ENCODE data around the gene CLPTM1L.
A peak's percentile ranks its signal among the peaks of the same experiment; 100 is the strongest.

Gene CLPTM1L

DNA sequence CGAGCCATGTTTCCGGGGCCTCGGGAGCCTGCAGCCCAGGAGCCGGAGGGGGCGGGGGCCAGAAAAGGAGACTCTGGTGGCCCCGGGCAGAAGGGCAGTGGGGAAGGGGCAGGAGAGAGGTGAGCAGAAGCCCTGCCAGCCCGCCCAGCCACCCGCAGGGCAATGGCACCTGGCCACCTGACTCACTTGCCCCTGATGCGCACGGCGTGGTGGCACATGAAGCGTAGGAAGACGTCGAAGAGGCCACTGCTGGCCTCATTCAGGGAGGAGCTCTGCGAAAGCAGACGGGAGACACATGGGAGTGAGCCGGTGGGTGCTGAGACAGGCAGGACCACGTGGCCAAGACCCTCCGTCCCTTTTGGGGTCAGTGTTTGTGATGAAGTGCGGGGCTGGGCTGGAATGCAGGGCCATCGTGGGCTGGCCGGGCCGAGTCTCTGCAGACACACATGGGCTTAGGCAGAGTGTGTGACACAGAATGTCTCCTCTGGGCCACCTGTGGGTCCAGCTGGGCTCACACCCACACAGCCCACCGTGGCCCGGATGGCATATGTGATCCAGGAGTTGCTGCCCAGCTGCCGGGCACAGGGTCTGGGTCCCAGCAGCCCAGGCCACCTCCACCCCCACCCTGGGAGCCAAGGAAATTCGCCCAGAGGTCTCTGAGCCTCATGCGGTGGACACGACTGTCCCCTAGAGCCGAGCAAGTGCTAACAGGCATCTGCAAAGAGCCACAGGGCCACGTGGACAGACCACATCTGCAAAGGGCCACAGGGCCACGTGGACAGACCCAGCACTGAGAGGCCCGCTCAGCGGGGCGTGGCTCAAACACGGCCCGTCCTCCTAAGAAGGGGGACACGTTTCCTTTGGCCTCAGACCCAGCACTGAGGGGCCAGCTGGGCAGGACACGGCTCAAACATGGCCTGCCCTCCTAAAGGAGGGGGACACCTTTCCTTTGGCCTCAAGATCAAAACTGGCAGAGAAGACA is 73.7 kb downstream of the CLPTM1L start:
- Mint-ChIP-seq H3K4me1 (no peaks in the 10 kb centered on the region), H3K27me3 (no peaks in the 10 kb centered on the region), H3K4me3 (no peak overlapping the region), H3K27ac (no peak overlapping the region), H3K36me3 (no peaks in the 10 kb centered on the region), H3K9me3 (no peaks in the 10 kb centered on the region)
- ATAC-seq: peak; percentile 35

DNA sequence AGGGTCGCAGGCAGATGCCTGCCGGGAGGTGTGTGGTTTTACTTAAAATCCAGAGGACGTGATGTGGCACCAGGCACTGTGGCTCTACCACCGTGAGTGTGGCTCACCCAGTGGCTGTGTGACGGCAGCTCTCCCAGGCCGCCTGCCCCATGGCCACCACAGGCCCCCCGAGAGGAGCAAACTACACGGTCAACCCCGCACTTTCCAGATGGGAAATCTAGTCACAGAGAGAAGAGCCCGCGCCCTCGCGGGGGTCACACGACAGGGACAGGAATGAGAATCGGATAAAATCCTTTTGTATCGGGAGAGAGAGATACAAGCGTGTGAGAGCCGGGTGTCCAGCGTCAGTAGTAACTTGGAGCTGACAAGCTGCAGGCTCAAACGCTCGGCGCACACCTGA is 74.5 kb downstream of the CLPTM1L start:
- ATAC-seq: no peak
- Mint-ChIP-seq H3K4me3 (no peak overlapping the region), H3K36me3 (no peaks in the 10 kb centered on the region), H3K4me1 (no peaks in the 10 kb centered on the region), H3K27ac (no peak overlapping the region), H3K9me3 (no peaks in the 10 kb centered on the region), H3K27me3 (no peaks in the 10 kb centered on the region)

DNA sequence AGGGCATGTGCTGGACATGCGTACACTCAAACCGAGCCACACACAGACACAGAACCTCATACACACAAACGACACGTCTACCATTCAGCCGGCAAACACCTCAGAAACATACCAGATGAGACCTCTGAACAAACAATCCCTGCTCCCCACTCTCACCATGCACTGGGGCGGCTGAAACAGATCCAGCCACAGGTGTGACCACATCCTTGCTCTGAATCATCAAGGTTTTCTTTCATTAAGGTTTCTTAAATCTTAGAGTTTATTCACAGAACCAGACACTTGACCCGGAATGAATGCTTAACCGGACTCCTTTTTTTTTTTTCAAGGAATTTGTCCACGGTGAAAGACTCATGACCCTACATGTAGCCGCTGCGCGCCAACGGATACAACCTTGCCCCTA is 76.2 kb downstream of the CLPTM1L start:
- H3K4me3 Mint-ChIP-seq: no peak overlapping the region
- H3K36me3 Mint-ChIP-seq: no peaks in the 10 kb centered on the region
- H3K27ac Mint-ChIP-seq: no peak overlapping the region
- ATAC-seq: no peak
- no peaks in the 10 kb centered on the region for H3K9me3 Mint-ChIP-seq
- H3K27me3 Mint-ChIP-seq: no peaks in the 10 kb centered on the region
- no peaks in the 10 kb centered on the region for H3K4me1 Mint-ChIP-seq

DNA sequence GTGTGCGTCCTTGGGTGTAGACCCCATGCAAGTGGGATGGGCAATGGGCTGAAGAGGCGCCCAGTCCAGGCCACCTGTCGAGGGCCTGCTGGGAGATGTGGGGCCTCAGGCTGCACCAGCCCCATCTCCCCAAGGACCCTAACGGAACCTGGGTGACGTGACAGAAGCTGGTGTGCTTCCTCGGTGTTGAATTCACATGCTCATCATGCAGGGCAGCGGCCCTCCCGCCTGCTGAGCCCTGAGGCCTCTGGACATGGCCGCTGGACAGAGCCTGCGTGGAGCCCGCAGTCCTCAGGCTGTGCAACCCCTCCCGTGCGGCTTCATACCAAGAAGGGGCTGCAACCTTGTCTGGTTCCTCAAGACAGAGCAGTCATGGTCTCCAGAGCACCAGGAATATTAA is 76.8 kb downstream of the CLPTM1L start:
- no peak overlapping the region for H3K27ac Mint-ChIP-seq
- no peak overlapping the region for H3K4me3 Mint-ChIP-seq
- H3K36me3 Mint-ChIP-seq: no peaks in the 10 kb centered on the region
- no peak for ATAC-seq
- H3K27me3 Mint-ChIP-seq: no peaks in the 10 kb centered on the region
- no peaks in the 10 kb centered on the region for H3K9me3 Mint-ChIP-seq
- H3K4me1 Mint-ChIP-seq: no peaks in the 10 kb centered on the region

Measured in stimulated activated memory B cell treated with anti-CD40 and anti-IgM and Interleukin-4, amounts not matched to agents 10 μg/mL and 1 μg/mL and 100 μg/mL, for 72 hours (primary cell).